ENCODE measurements around the gene TBXAS1.

GRCh38 chr7:139982927-139983920, 154.2 kb downstream of the TBXAS1 start:
- TF ChIP-seq CTCF (IDR thresholded peaks at IDR 0.05; ENCODE audit: low read depth, low read length, poor library complexity, severe bottlenecking) (no peak), EZH2phosphoT487 (IDR thresholded peaks at IDR 0.05; ENCODE audit: borderline replicate concordance, low read length) (no peak)

Measured in DOHH2 (cell line).